RWPE1 (cell line): Measurements from ENCODE around the gene RPL34.
A peak's percentile ranks its signal among the peaks of the same experiment; 100 is the strongest.
"Not testable (repeated sequence)": the region's sequence is repeated elsewhere in the genome, so short reads cannot be mapped to it uniquely, and the experiment has no call there.

Experiments used
- CTCF ChIA-PET: fragments of 350-600 bp; sonication (Branson Sonifier 250); formaldehyde crosslinking; extraction: SDS; loops from one replicate; lab custom pipeline; 2021; lab: Yijun Ruan, JAX
- POLR2A ChIA-PET: fragments of 400-600 bp; formaldehyde crosslinking; extraction: SDS; loops from one replicate; lab custom pipeline; 2020; ENCODE audit warnings: antibody characterized with exemption; ENCODE audit not compliant: low non-redundant PET; lab: Yijun Ruan, JAX
- DNase-seq: peaks from one replicate; pipeline ENCODE4 v3.0.0; 2012; ENCODE audit warnings: low spot score
- H3K27ac ChIP-seq: fragments of 450-650 bp; 2 replicates; pipeline ENCODE4 v1.5.1; 2017
- CTCF ChIP-seq: fragments of 450-650 bp; conservative IDR thresholded peaks from 2 replicates; pipeline ENCODE4 v1.5.1; 2017; ENCODE audit warnings: low read depth, mild to moderate bottlenecking

Gene RPL34

GRCh38 chr4:108589961-108590360 lies 30.4 kb upstream of the RPL34 start:
- ChIA-PET CTCF (no interaction called here), POLR2A (no interaction called here)
- DNase-seq = no peak
- H3K27ac ChIP-seq = no peak overlapping the region
- TF ChIP-seq CTCF = no peak

- ChIA-PET CTCF (no interaction called here), POLR2A (no interaction called here)
- TF ChIP-seq CTCF = no peak
- DNase-seq = no peak
- H3K27ac ChIP-seq = no peak overlapping the region
Measured at GRCh38 chr4:108590776-108591175, 29.6 kb upstream of the RPL34 start.

GRCh38 chr4:108592674-108592986 lies 27.7 kb upstream of the RPL34 start:
- peak overlapping the region; percentile 75 for H3K27ac ChIP-seq
- POLR2A ChIA-PET = no interaction called here
- DNase-seq = no peak
- CTCF ChIA-PET = no interaction called here
- TF ChIP-seq CTCF = no peak

- DNase-seq, POLR2A ChIA-PET, H3K27ac ChIP-seq: not testable (repeated sequence)
- CTCF ChIA-PET = interaction anchor here (0.5 kb wide), 1 partner anchor 278 kb away, joined by 3 read pairs; no protein-coding TSS in a partner anchor
Measured at GRCh38 chr4:108594296-108594695, 26.1 kb upstream of the RPL34 start.

GRCh38 chr4:108596344-108596743 lies 24.0 kb upstream of the RPL34 start:
- ChIA-PET POLR2A (no interaction called here), CTCF (no interaction called here)
- H3K27ac ChIP-seq = no peak overlapping the region
- no peak for DNase-seq
- no peak for TF ChIP-seq CTCF

GRCh38 chr4:108601106-108601505 lies 19.3 kb upstream of the RPL34 start:
- ChIA-PET POLR2A (no interaction called here), CTCF (no interaction called here)
- H3K27ac ChIP-seq = no peak overlapping the region
- no peak for TF ChIP-seq CTCF
- no peak for DNase-seq

GRCh38 chr4:108601532-108601931 lies 18.8 kb upstream of the RPL34 start:
- no peak for DNase-seq
- POLR2A ChIA-PET = no interaction called here
- TF ChIP-seq CTCF = no peak
- CTCF ChIA-PET = no interaction called here
- no peak overlapping the region for H3K27ac ChIP-seq
